Stimulated activated CD4-positive, alpha-beta T cell treated with anti-CD3 and anti-CD28 coated beads, Interleukin-1b, Interleukin-23, amount 100 ng/mL, for 48 hours (primary cell): Measurements from ENCODE around the gene SAE1.
"Not testable (repeated sequence)": the region's sequence is repeated elsewhere in the genome, so short reads cannot be mapped to it uniquely, and the experiment has no call there.

Experiments used
- DNase-seq: peaks from one replicate; pipeline ENCODE4 v3.0.0-alpha.2; 2020

SAE1 gene

DNA sequence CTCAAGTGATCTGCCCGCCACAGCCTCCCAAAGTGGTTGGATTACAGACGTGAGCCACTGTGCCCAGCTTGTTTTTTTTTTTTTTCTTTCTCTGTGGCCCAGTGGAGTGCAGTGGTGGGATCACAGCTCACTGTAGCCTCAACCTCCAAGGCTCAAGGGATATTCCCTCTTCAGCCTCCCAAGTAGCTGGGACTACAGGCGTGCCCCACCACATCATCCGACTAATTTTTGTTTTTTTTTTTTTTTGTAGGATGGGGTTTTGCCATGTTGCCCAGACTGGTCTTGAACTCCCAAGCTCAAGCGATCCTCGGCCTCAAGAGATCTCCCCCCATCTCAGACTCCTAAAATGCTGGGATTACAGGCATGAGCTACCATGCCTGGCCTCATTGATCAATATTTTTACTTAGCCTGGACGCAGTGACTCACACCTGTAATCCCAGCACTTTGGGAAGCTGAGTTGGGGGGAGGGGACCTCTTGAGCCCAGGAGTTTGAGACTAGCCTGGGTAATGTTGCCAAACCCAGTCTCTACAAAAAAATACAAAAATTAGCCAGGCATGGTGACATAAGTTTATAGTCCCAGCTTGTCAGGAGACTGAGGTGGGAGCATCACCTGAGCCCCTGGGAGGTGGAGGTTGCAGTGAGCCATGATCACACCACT, 1.7 kb downstream of the SAE1 start:
- no peak for DNase-seq

DNA sequence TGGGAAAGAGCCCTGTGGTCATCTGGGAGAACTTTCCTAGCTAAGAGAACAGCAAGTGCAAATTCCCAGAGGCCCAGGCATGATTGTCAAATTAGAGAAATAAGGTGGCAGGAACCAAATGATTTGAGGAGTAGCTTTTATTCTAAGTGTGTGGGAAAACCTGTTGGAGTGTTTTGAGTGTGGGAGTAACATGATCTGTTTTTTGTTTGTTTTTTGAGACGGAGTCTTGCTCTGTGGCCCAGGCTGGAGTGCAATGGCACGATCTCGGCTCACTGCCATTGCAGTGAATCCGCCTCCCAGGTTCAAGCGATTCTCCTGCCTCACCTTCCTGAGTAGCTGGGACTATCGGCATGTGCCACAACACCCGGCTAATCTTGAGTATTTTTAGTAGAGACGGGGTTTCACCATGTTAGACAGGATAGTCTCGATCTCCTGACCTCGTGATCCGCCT, 2.4 kb downstream of the SAE1 start:
- DNase-seq, result no peak

DNA sequence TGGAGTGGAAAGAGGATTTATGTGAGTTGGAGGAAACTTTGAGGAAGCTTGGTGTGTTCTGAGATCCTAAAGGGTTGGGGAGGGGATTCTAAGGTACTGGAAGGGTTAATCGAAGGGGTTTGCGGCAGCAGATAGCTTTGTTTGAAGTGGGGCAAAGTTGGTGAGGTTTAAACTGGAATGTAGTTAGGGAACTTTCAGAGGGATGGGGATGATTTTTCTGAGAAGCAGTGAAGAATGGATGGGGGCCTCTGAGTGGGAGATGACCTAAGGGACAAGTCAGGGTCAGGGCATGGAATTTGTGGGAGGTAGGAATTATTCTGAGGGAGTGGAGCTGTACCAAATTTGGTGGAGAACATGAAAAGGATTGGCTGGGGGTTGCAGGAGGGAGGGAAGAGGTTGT, 3.9 kb downstream of the SAE1 start:
- DNase-seq, result no peak

DNA sequence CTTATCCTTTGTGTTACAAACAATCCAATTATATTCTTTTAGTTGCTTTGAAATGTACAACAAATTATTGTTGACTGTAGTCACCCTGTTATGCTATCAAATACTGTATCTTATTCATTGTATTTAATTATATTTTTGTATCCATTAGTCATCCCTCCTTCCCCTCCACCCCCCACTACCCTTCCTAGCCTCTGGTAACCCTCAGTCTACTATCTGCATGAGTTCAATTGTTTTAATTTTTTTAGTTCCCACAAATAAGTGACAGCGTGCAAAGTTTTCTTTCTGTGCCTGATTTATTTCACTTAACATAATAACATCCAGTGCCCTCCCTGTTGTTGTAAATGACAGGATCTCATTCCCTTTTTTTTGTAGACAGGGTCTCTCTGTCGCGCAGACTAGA, 4.5 kb downstream of the SAE1 start:
- DNase-seq, result no peak

DNA sequence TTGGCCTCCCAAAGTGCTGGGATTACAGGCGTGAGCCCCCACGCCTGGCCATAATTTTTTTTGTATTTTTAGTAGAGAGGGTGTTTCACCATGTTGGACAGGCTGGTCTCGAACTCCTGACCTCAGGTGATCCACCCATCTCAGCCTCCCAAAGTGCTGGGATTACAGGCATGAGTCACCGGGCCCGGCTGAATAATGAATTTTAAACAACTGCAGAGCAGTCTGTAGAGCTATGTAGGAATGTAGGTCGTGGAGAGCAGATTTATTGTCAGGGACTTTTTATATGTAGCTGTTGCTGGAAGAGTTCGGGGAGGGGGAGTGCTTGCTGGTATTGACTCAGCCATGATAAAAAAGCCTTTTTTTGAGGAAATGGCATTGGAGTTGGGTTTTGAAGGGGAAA, 10.6 kb downstream of the SAE1 start:
- not testable (repeated sequence) for DNase-seq

DNA sequence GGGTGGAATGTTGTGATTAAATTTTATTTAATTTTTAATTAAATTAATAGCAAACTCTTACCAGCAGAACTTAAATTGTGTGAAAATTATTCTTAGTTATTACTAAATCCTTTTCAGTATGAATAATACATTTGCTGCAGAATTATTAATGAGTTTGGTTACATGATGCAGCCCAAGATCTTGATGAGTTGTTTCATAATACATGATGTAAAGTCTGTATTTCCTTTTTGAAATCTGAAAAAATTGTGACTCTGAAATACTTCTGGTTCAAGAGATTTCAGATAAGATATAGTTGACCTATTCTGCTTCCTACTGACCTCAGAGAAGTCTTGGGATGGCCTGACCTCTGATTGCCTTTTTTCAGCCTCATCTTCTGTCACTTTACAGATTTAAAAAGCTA, 11.1 kb downstream of the SAE1 start:
- DNase-seq, result no peak

DNA sequence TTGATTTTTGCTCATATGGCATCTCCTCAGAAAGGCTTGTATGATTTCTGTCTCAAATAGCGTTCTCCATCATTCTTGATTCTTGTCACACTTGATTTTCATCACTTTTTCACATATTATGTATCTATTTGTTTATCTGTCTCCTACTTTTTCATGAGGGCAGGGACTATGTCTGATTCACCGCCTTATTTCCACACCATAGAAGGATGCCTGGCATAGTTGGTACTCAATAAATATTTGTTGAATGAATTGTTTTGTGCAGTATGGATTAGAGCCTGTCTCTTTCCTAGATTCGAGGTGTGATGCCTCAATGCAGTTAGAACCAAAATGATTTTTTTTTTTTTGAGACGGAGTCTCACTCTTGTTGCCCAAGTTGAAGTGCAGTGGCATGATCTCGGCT, 12.1 kb downstream of the SAE1 start:
- no peak for DNase-seq

DNA sequence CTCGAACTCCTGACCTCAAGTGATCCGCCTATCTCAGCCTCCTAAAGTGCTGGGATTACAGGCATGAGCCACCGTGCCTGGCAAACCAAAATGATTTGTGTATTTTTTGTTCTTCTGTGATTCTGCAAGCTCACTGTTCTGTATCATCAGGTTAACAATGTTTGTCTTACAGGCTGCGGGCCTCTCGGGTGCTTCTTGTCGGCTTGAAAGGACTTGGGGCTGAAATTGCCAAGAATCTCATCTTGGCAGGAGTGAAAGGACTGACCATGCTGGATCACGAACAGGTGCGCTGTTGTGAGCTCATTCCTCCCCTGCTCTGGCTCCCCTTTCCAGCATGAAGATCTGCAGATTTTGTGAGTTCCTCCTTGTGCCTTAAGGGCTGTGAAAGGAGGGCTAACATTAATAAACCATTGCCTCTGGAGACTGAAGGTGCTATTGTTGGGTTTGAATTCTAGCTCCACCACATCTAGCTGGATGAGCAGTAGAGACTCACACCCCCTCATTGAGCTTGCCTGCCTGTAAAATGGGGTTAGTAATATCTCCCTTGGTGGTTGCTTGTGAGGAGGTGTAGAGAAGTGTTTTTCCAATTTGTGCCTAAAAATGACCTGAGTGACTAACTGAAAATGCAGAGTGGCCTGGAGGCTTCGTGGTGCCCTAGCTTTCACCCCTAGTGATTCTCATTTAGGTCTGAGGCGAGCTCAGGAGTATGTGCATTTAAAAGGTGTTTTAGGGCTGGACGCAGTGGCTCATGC, 12.9 kb downstream of the SAE1 start:
- DNase-seq, result no peak

DNA sequence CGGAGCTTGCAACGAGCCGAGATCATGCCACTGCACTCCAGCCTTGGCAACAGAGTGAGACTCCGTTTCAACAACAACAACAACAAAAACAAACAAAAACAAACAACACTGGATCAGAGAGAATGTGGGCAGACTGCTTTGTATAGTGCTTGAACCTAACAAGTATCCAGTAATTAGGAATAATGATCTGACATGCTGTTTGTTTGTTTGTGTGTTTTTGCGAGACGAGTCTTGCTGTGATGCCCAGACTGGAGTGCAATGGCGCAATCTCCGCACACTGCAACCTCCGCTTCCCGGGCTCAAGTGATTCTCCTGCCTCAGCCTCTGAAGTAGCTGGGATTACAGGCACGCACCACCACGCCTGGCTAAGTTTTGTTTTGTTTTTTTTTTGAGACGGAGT, 14.0 kb downstream of the SAE1 start:
- no peak for DNase-seq

DNA sequence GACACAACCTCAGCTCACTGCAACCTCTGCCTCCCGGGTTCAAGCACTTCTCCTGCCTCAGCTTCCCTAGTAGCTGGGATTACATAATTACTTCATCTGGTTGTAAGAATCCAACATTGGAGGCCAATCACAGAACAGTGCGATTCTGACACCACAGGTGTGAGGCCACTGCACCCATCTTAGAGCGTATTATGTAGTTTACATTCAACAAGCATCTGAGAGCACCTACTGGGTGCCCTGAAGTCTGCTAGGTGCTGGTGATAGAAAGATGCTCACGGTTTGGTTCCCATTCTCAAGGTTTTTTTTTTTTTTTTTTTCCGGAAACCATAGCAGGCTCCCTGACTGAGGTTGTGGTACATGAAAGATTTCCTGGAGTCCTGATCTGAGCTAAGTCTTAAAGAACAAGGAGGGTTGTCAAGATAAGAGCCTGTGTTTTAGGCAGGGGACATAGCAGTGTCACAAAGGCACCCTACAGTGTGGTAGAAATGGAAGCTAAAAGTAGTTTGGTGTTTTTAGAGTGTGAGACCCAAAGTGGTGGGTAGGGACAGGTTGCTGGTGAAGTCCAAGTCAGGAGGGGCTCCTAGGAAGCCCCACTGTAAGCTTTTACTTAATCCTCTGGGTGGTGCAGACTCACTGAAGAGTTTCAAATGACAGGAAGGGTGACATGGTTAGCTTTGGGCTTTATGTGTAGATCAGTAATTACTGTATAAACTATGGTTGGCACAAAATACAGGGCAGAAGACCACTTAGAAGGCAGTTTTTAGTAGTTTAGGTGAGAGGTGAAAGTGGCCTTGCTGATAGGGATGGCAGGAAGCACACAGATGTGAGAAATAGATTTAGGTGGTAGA, 15.2 kb downstream of the SAE1 start:
- no peak for DNase-seq

DNA sequence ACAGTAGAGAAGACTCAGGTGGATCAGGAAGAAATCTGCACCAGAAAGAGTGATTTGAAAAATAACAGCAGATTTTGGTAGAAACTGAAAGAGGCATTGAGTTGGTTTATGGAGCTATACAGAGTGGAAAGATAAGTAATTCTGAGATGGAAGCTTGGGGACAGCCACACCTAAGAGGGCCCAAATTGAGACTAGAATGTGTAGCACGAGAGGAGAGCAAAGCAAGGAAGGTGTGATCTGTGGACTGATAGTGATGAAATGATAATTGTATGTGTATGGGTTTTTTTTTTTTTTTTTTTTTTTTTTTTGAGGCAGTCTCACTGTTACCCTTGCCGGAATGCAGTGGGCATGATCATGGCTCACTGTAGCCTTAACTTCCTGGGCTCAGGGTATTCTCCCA, 16.3 kb downstream of the SAE1 start:
- DNase-seq, result no peak

DNA sequence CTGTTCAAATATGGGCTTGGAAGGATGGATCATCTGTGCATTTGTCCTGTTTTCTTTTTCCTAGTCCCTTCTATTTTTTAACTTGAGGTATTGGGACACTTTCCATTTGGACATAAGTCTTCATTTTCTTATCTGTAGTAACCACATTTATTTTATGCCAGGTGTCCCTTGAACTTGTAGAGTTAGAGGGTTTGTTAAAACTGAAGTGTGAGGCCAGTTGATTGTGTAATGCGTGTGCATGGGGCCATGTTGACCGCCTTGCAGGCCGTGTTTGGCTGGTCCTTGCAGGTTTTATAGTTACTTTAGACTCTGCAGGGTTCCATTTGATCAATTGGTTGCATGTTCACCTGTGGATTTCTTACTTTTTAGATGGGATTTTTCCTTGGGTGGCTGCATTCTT, 21.0 kb downstream of the SAE1 start:
- no peak for DNase-seq

DNA sequence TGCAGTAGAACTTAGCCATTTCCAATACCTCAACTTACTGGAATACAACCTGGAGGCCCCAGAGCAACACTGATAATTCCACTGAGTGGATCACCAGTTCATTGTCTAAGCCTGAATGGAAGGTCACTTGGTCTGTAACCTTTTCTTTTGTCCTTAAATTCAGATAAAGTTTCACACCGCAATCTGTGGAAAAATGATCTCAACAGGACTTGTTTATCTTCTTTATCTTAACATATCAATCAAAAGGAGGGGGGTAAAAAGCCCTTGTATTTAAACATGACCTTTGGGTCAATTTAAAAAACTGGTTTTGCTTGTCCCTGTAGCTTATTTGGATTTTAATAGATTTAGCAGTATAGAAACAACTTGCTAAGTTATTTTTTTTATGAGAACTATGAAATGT, 21.6 kb downstream of the SAE1 start:
- DNase-seq, result no peak

DNA sequence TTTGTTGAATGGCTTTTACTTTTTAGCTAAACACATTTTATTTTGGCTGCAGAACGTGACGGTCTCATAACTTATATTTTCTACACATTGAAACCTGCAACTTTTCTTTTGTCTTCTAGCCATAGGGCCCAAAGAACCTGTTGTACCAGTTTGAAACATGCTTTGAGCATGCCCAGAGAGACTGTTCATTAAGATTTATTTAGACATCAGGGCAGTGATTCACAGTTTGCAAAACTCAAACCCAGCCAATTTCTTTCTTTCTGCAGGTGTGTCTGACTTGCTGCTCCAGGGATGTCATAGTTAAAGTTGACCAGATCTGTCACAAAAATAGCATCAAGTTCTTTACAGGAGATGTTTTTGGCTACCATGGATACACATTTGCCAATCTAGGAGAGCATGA, 22.0 kb downstream of the SAE1 start:
- DNase-seq, result no peak

DNA sequence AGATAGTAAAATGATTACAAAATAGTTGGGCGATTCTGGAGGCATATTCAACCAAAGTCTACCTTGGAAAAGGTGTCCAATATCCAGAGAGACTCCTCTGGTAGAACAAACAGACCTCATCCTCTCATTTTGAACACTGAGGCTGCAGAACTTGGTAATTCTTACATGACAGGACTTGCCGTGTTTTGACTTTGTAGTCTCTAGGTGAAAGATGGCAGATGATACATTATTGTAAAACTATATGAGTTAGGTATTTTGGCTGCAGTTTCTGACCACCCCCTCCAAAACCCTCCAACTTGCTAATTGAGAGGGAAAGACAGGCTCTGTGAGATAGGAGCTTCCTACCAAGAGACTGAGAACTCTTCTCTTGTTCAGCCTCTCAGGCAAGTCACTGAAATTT, 22.6 kb downstream of the SAE1 start:
- no peak for DNase-seq

DNA sequence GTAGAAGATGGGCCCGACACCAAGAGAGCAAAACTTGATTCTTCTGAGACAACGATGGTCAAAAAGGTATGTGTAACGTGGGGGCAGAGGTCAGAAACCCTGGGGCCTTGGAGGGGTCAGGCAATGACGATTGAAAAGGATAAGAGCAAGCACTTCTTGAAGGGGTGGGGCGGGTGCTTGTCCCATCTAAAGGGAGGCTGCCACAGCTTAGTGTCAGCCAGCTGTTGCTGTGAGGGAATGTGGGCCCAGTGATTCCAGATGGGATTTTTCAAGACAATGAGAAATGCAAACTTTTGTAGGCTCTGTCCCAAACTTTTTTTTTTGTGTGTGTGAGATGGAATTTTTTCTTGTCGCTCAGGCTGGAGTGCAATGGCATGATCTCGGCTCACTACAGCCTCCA, 24.5 kb downstream of the SAE1 start:
- DNase-seq, result no peak

DNA sequence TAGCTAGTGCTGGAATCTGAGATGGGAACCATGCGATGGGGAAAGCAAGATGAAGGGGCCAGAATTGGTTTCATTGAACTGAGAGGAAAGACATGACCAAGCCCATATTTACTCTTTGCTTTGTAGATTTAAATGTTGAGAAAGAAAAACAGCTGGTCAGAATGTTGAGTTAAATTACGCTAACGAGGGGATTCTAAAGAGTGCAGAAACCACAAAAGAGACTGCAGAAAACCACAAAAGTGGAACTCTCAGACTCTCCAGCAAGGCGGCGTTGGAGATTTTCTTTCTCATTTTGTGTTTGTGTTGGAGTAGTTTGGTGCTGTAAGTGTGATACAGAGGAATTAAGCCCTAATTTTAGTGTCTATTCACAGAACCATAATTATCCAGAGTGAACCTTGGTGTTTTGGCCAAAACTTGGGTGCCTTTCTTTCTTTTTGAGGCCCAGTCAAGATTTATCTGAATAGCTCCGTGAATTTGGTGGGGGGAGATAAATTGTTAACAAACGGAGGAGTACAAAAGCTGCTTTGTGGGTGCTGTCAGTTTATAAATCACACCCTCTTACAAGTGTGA, 26.3 kb downstream of the SAE1 start:
- no peak for DNase-seq

DNA sequence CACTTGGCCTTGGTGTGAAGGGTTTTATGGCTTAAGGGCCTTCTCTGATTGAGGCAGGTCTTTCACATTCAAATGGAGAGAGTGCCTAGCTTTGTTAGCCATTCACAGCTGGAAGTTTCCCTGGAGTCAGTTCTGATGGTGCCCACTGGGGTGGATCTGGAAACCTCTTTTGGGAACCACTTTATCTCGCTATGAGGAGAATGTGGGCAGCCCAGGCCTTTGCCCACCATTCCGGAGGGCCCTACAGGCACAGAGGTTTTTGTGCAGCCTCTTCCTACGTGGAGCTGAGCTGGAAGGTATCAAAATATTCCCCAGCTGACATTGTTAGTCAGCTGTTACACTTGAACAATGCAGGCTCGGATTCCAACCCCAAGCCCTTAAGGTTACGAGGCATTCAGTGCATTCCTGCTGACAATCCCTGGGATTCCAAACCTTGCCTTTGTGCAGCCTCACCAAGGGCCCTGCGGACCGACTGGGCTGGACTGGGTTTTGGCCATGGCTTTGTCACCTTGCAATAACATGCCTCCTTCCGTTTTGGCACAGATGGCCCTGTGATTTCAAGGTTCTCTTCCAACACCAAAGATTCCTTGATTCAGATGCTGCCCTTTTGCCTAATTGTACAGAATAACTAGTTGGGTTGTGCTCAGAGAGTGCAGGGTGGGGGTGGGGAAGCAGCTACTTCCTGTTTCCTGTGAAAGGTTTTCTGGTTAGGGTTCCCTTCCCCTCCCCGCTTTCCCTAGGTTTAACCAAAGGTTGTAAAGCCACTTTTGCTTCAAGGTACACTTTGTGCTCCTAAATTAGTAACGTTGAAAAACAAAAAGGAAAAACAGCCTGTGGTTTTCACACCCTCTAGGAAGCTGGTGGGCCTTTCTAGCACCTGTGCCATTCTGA, 27.0 kb downstream of the SAE1 start:
- DNase-seq, result no peak

DNA sequence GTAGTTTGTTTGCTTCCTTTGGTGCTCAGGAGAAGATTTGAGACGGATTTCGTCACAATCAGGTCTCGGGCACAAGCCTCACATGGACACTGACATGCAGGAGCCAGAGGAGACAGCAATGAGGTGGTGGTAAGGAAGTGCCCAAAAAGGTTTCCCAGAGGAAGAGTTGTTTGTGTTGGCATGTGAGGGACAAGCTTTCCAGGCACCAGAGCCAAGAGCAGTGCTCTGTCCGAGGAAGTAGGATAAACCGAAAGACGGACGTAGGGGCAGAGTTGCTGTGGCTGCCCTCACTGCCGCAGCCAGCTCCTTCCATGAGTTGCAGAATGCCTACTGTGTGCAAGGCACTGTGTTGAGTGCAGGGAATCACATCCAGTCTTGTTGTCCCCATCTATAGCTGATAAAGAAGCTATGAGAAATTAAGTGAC, 27.7 kb downstream of the SAE1 start:
- DNase-seq, result no peak

DNA sequence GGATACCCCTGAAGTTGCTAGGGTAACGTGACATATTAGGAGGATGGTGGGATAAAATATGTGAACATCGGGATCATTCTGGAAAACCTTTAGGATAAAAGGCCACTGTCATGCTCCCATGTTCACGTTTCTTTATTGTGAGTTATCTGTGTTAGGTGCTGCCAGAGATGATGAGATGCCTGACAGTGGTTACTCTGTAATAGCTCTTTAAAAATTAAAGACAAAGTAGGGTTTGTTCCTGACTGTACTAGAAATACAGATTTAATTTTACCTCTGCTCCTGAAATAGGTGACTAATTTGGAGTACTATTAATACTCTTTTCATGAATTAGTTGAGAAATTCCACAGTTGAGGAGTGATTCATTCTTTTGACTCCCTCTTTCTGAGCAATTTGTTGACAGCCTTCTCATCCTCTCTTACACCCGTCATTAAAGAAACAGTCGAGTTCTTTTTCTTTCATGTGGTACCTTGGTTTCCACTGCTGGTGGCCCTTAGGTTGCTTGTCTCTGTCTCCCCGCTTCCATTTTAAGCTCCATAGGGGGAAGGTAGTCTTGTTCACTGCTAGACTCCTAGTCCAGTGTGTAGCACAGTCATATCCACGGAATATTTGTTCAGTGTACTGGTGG, 28.4 kb downstream of the SAE1 start:
- DNase-seq, result peak; percentile 50

DNA sequence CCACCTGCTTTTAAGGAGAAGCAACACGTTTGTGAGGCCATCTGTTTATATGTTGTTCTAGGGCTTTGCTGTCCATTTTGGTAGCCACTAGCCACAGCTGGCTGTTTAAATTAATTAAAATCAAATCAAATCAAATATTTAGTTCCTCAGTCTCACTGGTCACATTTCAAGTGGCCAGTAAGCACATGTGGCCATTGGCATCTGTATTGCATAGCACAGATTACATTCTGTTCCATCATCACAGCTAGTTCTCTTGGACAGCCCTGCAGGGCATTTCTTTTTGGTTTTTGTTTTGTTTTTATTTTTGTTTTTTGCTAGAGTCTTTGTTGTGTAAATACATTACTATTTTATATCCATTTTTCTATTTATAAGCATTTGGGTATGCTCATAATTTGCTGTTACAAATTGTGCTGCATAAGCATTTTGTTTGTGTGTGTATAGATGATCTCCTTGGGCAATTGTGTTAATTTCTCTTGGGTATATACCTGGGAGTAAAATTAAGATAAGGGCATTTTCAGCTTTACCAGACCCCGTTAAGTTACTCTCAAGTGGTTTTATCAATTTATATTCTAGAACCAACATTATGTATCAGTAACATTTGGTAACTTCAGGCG, 31.3 kb downstream of the SAE1 start:
- no peak for DNase-seq

DNA sequence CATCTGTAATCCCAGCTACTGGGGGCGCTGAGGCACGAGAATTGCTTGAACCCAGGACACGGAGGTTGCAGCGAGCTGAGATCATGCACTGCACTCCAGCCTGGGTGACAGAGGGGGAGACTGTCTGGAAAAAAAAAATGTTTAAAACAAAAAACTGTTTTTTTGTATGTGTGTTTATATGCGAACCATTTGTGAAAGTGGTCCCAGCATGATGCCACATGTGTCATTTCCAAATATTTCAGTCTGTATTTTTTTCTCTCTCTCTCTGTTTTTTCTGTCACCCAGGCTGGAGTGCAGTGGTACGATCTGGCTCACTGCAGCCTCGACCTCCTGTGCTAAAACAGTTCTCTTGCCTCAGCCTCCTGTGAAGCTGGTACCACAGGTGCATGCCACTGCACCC, 37.4 kb downstream of the SAE1 start:
- DNase-seq, result no peak
